ENCODE data around the gene ZNF385A.

DNA sequence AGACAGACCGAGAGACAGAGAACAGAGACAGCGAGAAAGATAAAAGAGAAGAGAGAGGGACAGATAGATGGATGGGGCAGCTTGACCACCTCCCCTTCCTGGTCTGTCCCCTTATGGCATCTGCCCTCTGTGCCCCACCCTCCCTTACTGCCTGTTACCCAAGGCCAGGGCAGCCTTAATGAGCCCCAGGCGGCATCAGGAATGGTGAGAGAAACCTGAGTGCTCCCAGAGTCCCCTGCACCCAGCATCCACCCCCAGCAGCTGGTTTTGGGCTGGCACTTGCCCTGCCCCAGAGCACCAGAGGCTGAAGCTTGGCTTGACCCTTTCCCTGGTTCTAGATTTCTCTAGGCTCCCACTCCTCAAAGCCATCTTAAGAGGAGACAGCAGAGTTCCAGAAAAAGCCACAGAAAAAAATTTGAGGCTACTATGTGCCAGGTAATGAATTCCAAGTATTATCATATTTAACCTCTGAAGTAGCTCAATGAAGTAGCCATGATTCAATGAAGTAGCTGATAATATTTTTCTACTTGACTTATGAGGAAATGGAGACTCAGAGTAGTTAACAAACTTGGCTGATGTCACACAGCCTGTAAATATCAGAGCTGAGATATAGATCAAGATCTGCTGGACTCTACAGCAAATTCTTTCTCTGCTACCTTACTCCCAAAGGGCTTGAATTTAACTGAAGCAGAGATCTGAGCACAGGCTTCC, 2.0 kb upstream of the ZNF385A start:
- TF ChIP-seq POLR2A (IDR thresholded peaks at IDR 0.05; ENCODE audit: control extremely low read depth in 1 of 2, low read depth in 2 of 2, low read length in 2 of 2) (no peak), CTCF (IDR thresholded peaks at IDR 0.05; ENCODE audit: control extremely low read depth in 1 of 3, insufficient read depth in 1 of 3, low read depth in 1 of 3, low read length in 3 of 3) (no peak), CBX8 (IDR thresholded peaks at IDR 0.05; ENCODE audit: borderline replicate concordance, low read depth, low read length) (no peak), RFX5 (IDR thresholded peaks at IDR 0.05; ENCODE audit: borderline replicate concordance, low read depth, low read length) (no peak), CEBPB (IDR thresholded peaks at IDR 0.05; ENCODE audit: low read depth, low read length) (no peak), SUZ12 (IDR thresholded peaks at IDR 0.05; ENCODE audit: low read length) (no peak), SRF (IDR thresholded peaks at IDR 0.05; ENCODE audit: low read depth, low read length) (no peak), POLR2AphosphoS5 (IDR thresholded peaks at IDR 0.05; ENCODE audit: low read depth, low read length) (no peak), GABPA (IDR thresholded peaks at IDR 0.05; ENCODE audit: borderline replicate concordance, insufficient read depth, low read length) (no peak), HDAC2 (IDR thresholded peaks at IDR 0.05; ENCODE audit: borderline replicate concordance in 1 of 2, low read depth in 2 of 2, low read length in 2 of 2) (no peak)
